SU-DHL-6 (cell line): ENCODE results near the gene PRDM10.

Experiments
- H2AFZ ChIP-seq: fragments of 200-600 bp; sonication (generic); 2 replicates; pipeline ENCODE4 v1.6.1; 2014; ENCODE audit warnings: low read depth, mild to moderate bottlenecking, moderate library complexity, mixed read lengths, antibody characterized with exemption, low read length; ENCODE audit not compliant: severe bottlenecking
- H3F3A ChIP-seq: fragments of 200-600 bp; shearing (Covaris generic); 2 replicates; pipeline ENCODE4 v1.6.0; 2016; ENCODE audit warnings: antibody characterized with exemption, mild to moderate bottlenecking; ENCODE audit not compliant: insufficient read depth
- H3K27ac ChIP-seq: fragments of 200-600 bp; sonication (generic); 2 replicates; pipeline ENCODE4 v1.5.1; 2016; ENCODE audit warnings: low read depth, mild to moderate bottlenecking, low read length, moderate library complexity, mixed read lengths
- H3K27me3 ChIP-seq: fragments of 200-600 bp; sonication (generic), shearing (Covaris generic); 2 replicates; pipeline ENCODE4 v1.6.0; 2014; ENCODE audit warnings: mild to moderate bottlenecking, low read length
- H3K36me3 ChIP-seq: fragments of 200-600 bp; sonication (generic); 2 replicates; pipeline ENCODE4 v1.6.1; 2014; ENCODE audit warnings: mild to moderate bottlenecking, low read length, mixed read lengths
- H3K4me2 ChIP-seq: fragments of 300-600, 200-600 bp; shearing (Covaris generic), sonication (generic); 2 replicates; pipeline ENCODE4 v1.6.0; 2014; ENCODE audit warnings: low read length, low read depth, mild to moderate bottlenecking; ENCODE audit not compliant: poor library complexity, severe bottlenecking
- H3K4me3 ChIP-seq: fragments of 200-600 bp; sonication (generic); 2 replicates; pipeline ENCODE4 v1.5.1; 2014; ENCODE audit warnings: antibody characterized with exemption, low read length, mild to moderate bottlenecking, mixed read lengths; ENCODE audit not compliant: insufficient read depth, poor library complexity, severe bottlenecking
- H3K79me2 ChIP-seq: fragments of 200-600 bp; sonication (generic); 2 replicates; pipeline ENCODE4 v1.6.1; 2014; ENCODE audit warnings: mild to moderate bottlenecking, low read length, moderate library complexity; ENCODE audit not compliant: insufficient read depth
- H3K9ac ChIP-seq: fragments of 200-600 bp; sonication (generic); 2 replicates; pipeline ENCODE4 v1.7.0; 2014; ENCODE audit warnings: mild to moderate bottlenecking, low read length
- H3K9me2 ChIP-seq: fragments of 200-600 bp; sonication (generic); replicated peaks from 2 replicates; pipeline ENCODE4 v1.6.1; 2014; ENCODE audit warnings: low read length; ENCODE audit not compliant: insufficient read depth
- H3K9me3 ChIP-seq: fragments of 200-600 bp; sonication (generic); 2 replicates; pipeline ENCODE4 v1.6.1; 2014; ENCODE audit warnings: low read length, mixed read lengths; ENCODE audit not compliant: insufficient read depth
- H4K20me1 ChIP-seq: fragments of 200-600 bp; sonication (generic); 2 replicates; pipeline ENCODE4 v1.6.1; 2014; ENCODE audit warnings: low read depth, mild to moderate bottlenecking, antibody characterized with exemption, low read length, moderate library complexity, mixed read lengths
- CTCF ChIP-seq: fragments of 200-600 bp; sonication (generic); IDR thresholded peaks from one replicate; pipeline ENCODE4 v1.5.1; 2017; ENCODE audit warnings: antibody characterized with exemption, mild to moderate bottlenecking, low read length, moderate library complexity; ENCODE audit not compliant: insufficient read depth, poor library complexity, severe bottlenecking
- EZH2phosphoT487 ChIP-seq: fragments of 200-600 bp; sonication (generic), shearing (Covaris generic); conservative IDR thresholded peaks from 2 replicates; pipeline ENCODE4 v1.6.1; 2018; ENCODE audit warnings: mild to moderate bottlenecking, antibody characterized with exemption, low read length, moderate library complexity, mixed read lengths

The PRDM10 gene

GRCh38 chr11:129997513-129997912 is 5.1 kb downstream of the PRDM10 start:
- Histone ChIP-seq H3K9ac (no peak overlapping the region), H3K79me2 (peaks cover 23% of the 10 kb centered on the region), H3F3A (peaks cover 51% of the 10 kb centered on the region), H3K9me3 (no peaks in the 10 kb centered on the region), H3K36me3 (no peaks in the 10 kb centered on the region), H3K4me3 (no peak overlapping the region), H3K27me3 (no peaks in the 10 kb centered on the region), H3K4me2 (peak overlapping the region; percentile 59), H4K20me1 (no peaks in the 10 kb centered on the region), H2AFZ (no peak overlapping the region), H3K27ac (peak overlapping the region; percentile 86), H3K9me2 (no peaks in the 10 kb centered on the region)
- no peak for TF ChIP-seq CTCF
- TF ChIP-seq EZH2phosphoT487, result no peak

- TF ChIP-seq CTCF (no peak), EZH2phosphoT487 (no peak)
- Histone ChIP-seq H4K20me1 (no peaks in the 10 kb centered on the region), H3K27me3 (no peaks in the 10 kb centered on the region), H3K27ac (peak overlapping the region; percentile 86), H3K9me2 (no peaks in the 10 kb centered on the region), H3K4me2 (peak overlapping the region; percentile 53), H2AFZ (no peak overlapping the region), H3K4me3 (no peak overlapping the region), H3K36me3 (no peaks in the 10 kb centered on the region), H3K9ac (peak overlapping the region; percentile 37), H3K9me3 (no peaks in the 10 kb centered on the region), H3F3A (peaks cover 53% of the 10 kb centered on the region), H3K79me2 (peaks cover 18% of the 10 kb centered on the region)
These were observed 6.3 kb downstream of the PRDM10 start for GRCh38 chr11:129996113-129996870.

DNA sequence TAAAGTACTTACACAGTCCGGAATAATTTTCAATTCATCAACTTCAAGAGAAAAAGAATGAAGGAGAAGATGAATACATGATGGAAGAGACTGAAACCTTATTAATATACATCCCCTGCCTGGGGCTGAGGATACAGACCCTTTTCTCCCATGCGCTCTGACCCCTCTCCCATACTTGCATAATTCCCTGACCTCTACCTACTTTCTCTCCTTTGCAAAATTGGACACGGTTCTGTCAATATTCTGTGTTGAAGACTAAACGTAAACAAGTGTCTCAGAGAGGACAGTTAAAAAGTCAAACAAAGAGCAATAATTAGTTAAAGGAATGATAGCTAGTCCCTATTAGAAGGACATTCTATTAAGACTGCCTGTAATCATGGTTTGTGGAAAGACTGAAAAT is 7.5 kb downstream of the PRDM10 start:
- Histone ChIP-seq H2AFZ (no peak overlapping the region), H3K9me2 (no peaks in the 10 kb centered on the region), H3K27me3 (no peaks in the 10 kb centered on the region), H3K79me2 (peaks cover 6% of the 10 kb centered on the region; the same call in 1 of the 2 replicates), H3F3A (peaks cover 50% of the 10 kb centered on the region), H3K9me3 (no peaks in the 10 kb centered on the region), H3K4me3 (no peak overlapping the region), H3K9ac (0 out of 2 replicates have a peak overlapping the region, but pooled peaks have one; percentile 11), H4K20me1 (no peaks in the 10 kb centered on the region), H3K27ac (peak overlapping the region; percentile 86), H3K36me3 (no peaks in the 10 kb centered on the region), H3K4me2 (peak overlapping the region; percentile 45)
- TF ChIP-seq CTCF (no peak), EZH2phosphoT487 (no peak)
